Measurements from ENCODE around the gene DNTTIP2.
"Not testable (repeated sequence)": the region's sequence is repeated elsewhere in the genome, so short reads cannot be mapped to it uniquely, and the experiment has no call there.

DNA sequence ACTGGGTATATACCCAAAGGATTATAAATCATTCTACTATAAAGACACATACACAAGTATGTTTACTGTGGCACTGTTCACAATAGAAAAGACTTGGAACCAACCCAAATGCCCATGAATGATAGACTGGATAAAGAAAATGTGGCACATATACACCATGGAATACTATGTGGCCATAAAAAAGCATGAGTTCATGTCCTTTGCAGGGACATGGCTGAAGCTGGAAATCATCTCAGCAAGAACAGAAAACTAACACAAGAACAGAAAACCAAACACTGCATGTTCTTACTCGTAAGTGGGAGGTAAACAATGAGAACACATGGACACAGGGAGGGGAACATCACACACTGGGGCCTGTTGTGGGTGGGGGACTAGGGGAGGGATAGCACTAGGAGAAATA is 10.5 kb downstream of the DNTTIP2 start:
- TF ChIP-seq, protein P1, sequence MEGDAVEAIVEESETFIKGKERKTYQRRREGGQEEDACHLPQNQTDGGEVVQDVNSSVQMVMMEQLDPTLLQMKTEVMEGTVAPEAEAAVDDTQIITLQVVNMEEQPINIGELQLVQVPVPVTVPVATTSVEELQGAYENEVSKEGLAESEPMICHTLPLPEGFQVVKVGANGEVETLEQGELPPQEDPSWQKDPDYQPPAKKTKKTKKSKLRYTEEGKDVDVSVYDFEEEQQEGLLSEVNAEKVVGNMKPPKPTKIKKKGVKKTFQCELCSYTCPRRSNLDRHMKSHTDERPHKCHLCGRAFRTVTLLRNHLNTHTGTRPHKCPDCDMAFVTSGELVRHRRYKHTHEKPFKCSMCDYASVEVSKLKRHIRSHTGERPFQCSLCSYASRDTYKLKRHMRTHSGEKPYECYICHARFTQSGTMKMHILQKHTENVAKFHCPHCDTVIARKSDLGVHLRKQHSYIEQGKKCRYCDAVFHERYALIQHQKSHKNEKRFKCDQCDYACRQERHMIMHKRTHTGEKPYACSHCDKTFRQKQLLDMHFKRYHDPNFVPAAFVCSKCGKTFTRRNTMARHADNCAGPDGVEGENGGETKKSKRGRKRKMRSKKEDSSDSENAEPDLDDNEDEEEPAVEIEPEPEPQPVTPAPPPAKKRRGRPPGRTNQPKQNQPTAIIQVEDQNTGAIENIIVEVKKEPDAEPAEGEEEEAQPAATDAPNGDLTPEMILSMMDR (IDR thresholded peaks at IDR 0.05) = not testable (repeated sequence)
- TF ChIP-seq POLR2A (IDR thresholded peaks at IDR 0.05) = not testable (repeated sequence)

All from adrenal gland (tissue), 5 donors.